GM12878 (cell line): ENCODE results near the gene UBE2C. TPM values are rescaled to one million over a fixed set of nuclear protein-coding genes. Genes with fewer than 3 reads are reported as not detected.

Source experiments
- ATAC-seq: fragments of 200-7000 bp; cut with Tn5 transposase; 3 replicates; pipeline ENCODE4 v1.9.1; 2020; ENCODE audit warnings: mild to moderate bottlenecking, moderate library complexity
- BruUV-seq: library from RNA; stranded (reverse); fragments of 400-500 nt; replicated peaks from 2 replicates; lab custom pipeline; 2021; lab: Mats Ljungman, UMichigan
- CTCF ChIA-PET: fragments of 300-600 bp; sonication (Branson Sonifier 250); formaldehyde crosslinking; extraction: SDS; loops from one replicate; lab custom pipeline; 2021; ENCODE audit warnings: inconsistent platforms; lab: Yijun Ruan, JAX
- POLR2A ChIA-PET: fragments of 350-600 bp; formaldehyde crosslinking; extraction: SDS; loops from one replicate; lab custom pipeline; 2021; ENCODE audit warnings: inconsistent platforms; lab: Charles Lee
- RAD21 ChIA-PET: fragments of 300-600 bp; sonication (Branson Sonifier 250); formaldehyde crosslinking; loops from one replicate; lab custom pipeline; 2023; ENCODE audit warnings: antibody characterized with exemption; ENCODE audit not compliant: unreplicated experiment; lab: Charles Lee
- SMC1A ChIA-PET: fragments of 300-600 bp; sonication (Branson Sonifier 250); formaldehyde crosslinking; loops from one replicate; lab custom pipeline; 2023; ENCODE audit not compliant: unreplicated experiment, uncharacterized antibody; lab: Charles Lee
- DNase-seq: peaks from one replicate; pipeline ENCODE4 v3.0.0-alpha.2; 2011; ENCODE audit warnings: low read depth, low spot score
- FAIRE-seq: peaks from 3 replicates; lab custom pipeline; 2011; peaks lifted over from hg19 to GRCh38; lab: Jason Lieb, UNC
- H2AFZ ChIP-seq: 2 replicates; pipeline ENCODE4 v1.6.0; 2011; ENCODE audit warnings: low read depth, low read length, control low read depth; ENCODE audit not compliant: control insufficient read depth
- H3K27ac ChIP-seq: 2 replicates; pipeline ENCODE4 v1.5.1; 2011; ENCODE audit warnings: control low read depth; ENCODE audit not compliant: control insufficient read depth, insufficient read depth
- H3K27me3 ChIP-seq, 2 experiments: replicated peaks in 1 of 2; 2 replicates each; pipeline versions ENCODE4 v1.6.0 to v1.6.1; 2011; ENCODE audit warnings: low read length in 1 of 2; ENCODE audit not compliant: control insufficient read depth in 2 of 2, insufficient read depth in 2 of 2
- H3K36me3 ChIP-seq, 2 experiments: 2 replicates each; pipeline ENCODE4 v1.5.1; 2011; ENCODE audit warnings: low read length in 1 of 2; ENCODE audit not compliant: control insufficient read depth in 2 of 2, insufficient read depth in 2 of 2
- H3K4me1 ChIP-seq: 2 replicates; pipeline ENCODE4 v1.6.1; 2011; ENCODE audit warnings: mild to moderate bottlenecking, low read length, moderate library complexity, mixed read lengths; ENCODE audit not compliant: control insufficient read depth, insufficient read depth
- H3K4me2 ChIP-seq: 2 replicates; pipeline ENCODE4 v1.6.0; 2011; ENCODE audit warnings: control low read depth; ENCODE audit not compliant: control insufficient read depth, insufficient read depth
- H3K4me3 ChIP-seq: fragments of 200-600 bp; sonication (generic); 2 replicates; pipeline ENCODE4 v1.5.1; 2016
- H3K79me2 ChIP-seq: 2 replicates; pipeline ENCODE4 v1.6.0; 2011; ENCODE audit warnings: low read length; ENCODE audit not compliant: control insufficient read depth, insufficient read depth
- H3K9ac ChIP-seq: 2 replicates; pipeline ENCODE4 v1.8.0; 2011; ENCODE audit warnings: low read length, control low read depth, mixed read lengths; ENCODE audit not compliant: control insufficient read depth, insufficient read depth
- H3K9me3 ChIP-seq: replicated peaks from 3 replicates; pipeline ENCODE4 v1.5.1; 2011; ENCODE audit warnings: mild to moderate bottlenecking, low read length; ENCODE audit not compliant: control insufficient read depth, insufficient read depth
- H4K20me1 ChIP-seq: 2 replicates; pipeline ENCODE4 v1.6.0; 2011; ENCODE audit not compliant: control insufficient read depth, insufficient read depth
- EED ChIP-seq: sonication (generic); IDR thresholded peaks from 2 replicates; pipeline ENCODE4 v1.6.1; 2016; ENCODE audit warnings: antibody characterized with exemption, low read depth
- HDAC6 ChIP-seq: fragments of 200-600 bp; sonication (generic); IDR thresholded peaks from one replicate; pipeline ENCODE4 v1.8.0; 2017; ENCODE audit warnings: antibody characterized with exemption; ENCODE audit not compliant: unreplicated experiment
- IKZF2 ChIP-seq, 2 experiments: fragments of 450-650 bp; IDR thresholded peaks; 2 replicates each; pipeline ENCODE4 v1.6.1; 2017; ENCODE audit warnings: mild to moderate bottlenecking in 2 of 2, moderate library complexity in 2 of 2
- NR2C1 ChIP-seq: fragments of 450-650 bp; IDR thresholded peaks from 2 replicates; pipeline ENCODE4 v1.6.1; 2017; ENCODE audit warnings: antibody characterized with exemption, mild to moderate bottlenecking, moderate library complexity
- SMAD1 ChIP-seq: fragments of 450-650 bp; IDR thresholded peaks from 2 replicates; pipeline ENCODE4 v1.6.1; 2018; ENCODE audit warnings: mild to moderate bottlenecking, low read depth; ENCODE audit not compliant: partially characterized antibody
- SPI1 ChIP-seq: IDR thresholded peaks from 2 replicates; pipeline ENCODE4 v1.6.1; 2011; ENCODE audit warnings: low read depth, mild to moderate bottlenecking, low read length, moderate library complexity, borderline replicate concordance; ENCODE audit not compliant: insufficient read depth
- STAT1 ChIP-seq: fragments of 450-650 bp; conservative IDR thresholded peaks from 2 replicates; pipeline ENCODE4 v1.6.1; 2014; ENCODE audit warnings: antibody characterized with exemption, mild to moderate bottlenecking
- TCF3 ChIP-seq: IDR thresholded peaks from 2 replicates; pipeline ENCODE4 v1.6.1; 2012; ENCODE audit warnings: low read depth, mild to moderate bottlenecking, low read length, borderline replicate concordance; ENCODE audit not compliant: insufficient read depth
- WGBS: methylation state at CpG from one replicate; pipeline ENCODE4 v1.1.6; 2016; ENCODE audit warnings: low lambda C conversion rate; ENCODE audit not compliant: insufficient replicate concordance, insufficient coverage; ENCODE audit errors: missing lambda C conversion rate; 5-methylcytosine and 5-hydroxymethylcytosine counted together
- in situ Hi-C: fragments of 300-500 bp; cut with MboI; formaldehyde crosslinking; loops from 9 replicates; pipeline ENCODE4 v1.14.3; 2018; ENCODE audit warnings: mixed read lengths
- intact Hi-C: fragments of 100-400 bp; cut with micrococcal nuclease; formaldehyde crosslinking; loops from one replicate; pipeline ENCODE4 v1.14.2; 2022; ENCODE audit not compliant: unreplicated experiment
- polyA plus RNA-seq, 11 experiments: library from polyadenylated mRNA; depleted of rRNA in 4 of 11; unstranded in 6 of 11; stranded (reverse) in 5 of 11; fragments of >200 nt; fragmentation: Nextera tagmentation in 4 of 11; fragmentation: Illumina TruSeq in 1 of 11; extraction: Ambion mirVana in 4 of 11; extraction: Trizol in 1 of 11; gene quantifications; 1 replicate in 1 of 11; 2 replicates in 10 of 11; pipeline versions ENCODE4 v1.2.1 to v1.2.3, GENCODE V29; 2011 to 2016; ENCODE audit warnings: inconsistent platforms in 2 of 11, missing spikeins in 2 of 11, low read depth in 1 of 11
- total RNA-seq, 4 experiments: library from RNA; depleted of rRNA in 3 of 4; stranded (reverse); fragments of >200 nt in 3 of 4; fragmentation: Illumina TruSeq in 1 of 4; extraction: Trizol in 1 of 4; gene quantifications; 2 replicates each; pipeline versions ENCODE4 v1.2.1 to v1.2.3, GENCODE V29; 2013 to 2021
- TF ChIP-seq, protein P1 (sequence below): fragments of 450-650 bp; IDR thresholded peaks from 2 replicates; pipeline ENCODE4 v1.6.1; 2016; ENCODE audit warnings: mild to moderate bottlenecking
- TF ChIP-seq, protein P2 (sequence below): IDR thresholded peaks from 2 replicates; pipeline ENCODE4 v1.6.1; 2012; ENCODE audit warnings: low read depth, low read length, improper control_type of control experiment
- TF ChIP-seq, protein P3 (sequence below): fragments of 450-650 bp; IDR thresholded peaks from 2 replicates; pipeline ENCODE4 v1.6.1; 2014; ENCODE audit warnings: mild to moderate bottlenecking

Gene UBE2C
- total and polyA plus RNA-seq, 10 of the 15 experiments (the other 5 are each of a cell fraction or from before 2014, with no cell fraction given) = 86.2 to 412 (median 176) TPM

DNA sequence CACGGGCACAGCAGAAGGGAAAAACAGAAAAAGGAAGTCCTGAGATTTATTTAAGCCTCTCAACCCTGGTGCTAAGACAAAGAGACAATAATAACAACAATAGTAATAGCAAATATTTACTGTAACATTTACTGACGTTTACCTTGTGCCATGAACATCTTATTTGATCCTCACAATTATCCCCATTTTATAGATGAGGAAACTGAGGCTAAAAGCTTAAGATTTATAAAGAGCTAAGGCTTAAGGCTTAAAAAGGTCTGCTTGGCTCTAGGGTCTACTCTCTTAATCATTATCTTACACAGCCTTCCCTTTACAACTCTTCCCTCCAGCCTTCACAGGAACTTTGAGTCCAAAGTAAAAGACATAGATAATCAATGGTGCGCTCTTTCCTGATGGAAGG is 24.1 kb upstream of the UBE2C start:
- 33% methylated on average over 3 of the region's 3 CpGs for WGBS
- in situ Hi-C loops = no loop called here
- TF ChIP-seq STAT1 = no peak
- TF ChIP-seq TCF3 = no peak

DNA sequence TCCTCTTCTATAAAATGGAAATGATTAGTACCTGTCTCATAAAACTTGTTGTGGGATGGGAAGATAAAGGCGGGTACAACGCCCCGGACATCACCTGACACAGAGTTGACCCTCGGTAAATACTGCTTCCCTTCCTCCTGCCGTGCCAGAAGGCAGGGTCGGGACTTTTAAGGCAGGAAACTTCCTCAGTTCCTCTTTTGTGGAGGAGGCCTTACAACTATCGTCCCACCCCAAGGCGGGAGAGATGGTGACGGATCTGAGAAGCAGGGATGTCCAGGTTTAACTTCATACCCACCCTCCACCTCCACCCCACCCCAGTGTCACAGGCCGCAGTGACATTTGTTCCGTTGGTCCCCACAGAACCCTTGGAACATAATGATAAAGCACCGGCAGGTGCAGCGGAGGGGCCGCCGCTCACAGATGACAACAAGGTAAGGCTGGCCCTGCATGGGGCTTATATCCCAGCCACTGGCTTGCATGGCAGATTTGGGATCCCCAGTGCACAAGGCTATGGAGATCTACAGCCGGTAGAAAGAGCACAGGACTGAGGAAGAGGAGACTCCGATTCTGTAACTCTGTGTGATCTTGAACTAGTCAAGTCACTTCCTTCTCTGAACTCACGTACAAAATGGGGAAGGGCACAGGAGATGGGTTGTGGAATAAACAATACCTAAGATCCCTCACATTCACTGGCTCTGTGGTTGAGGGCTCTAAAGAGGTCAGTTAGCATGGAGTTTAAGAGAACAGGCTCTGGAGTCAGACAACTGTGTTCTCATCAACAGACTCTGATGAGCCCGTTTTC is 19.9 kb upstream of the UBE2C start:
- H3K27ac ChIP-seq = peak overlapping the region; percentile 87
- H3K9ac ChIP-seq = peak overlapping the region; percentile 98
- ChIA-PET SMC1A (no interaction called here), RAD21 (no interaction called here), CTCF (interaction anchor here (0.8 kb wide), 1 partner anchor 354 kb away, joined by 3 read pairs; no protein-coding TSS in a partner anchor), POLR2A (interaction anchor here (0.6 kb wide), 1 partner anchor 143 kb away, joined by 4 read pairs; no protein-coding TSS in a partner anchor)
- H3K9me3 ChIP-seq = no peaks in the 10 kb centered on the region
- no peak for DNase-seq
- peak; percentile 50 for ATAC-seq
- no peaks in the 10 kb centered on the region for H4K20me1 ChIP-seq
- FAIRE-seq = peak; percentile 7
- peak overlapping the region; percentile 88 for H3K4me3 ChIP-seq
- 0 out of 2 replicates have a peak, but pooled peaks cover 5% of the 10 kb centered on the region for H3K4me1 ChIP-seq
- no peak for TF ChIP-seq HDAC6
- peak; percentile 36; the same call in 1 of the 2 replicates for TF ChIP-seq EED
- TF ChIP-seq, protein P1, sequence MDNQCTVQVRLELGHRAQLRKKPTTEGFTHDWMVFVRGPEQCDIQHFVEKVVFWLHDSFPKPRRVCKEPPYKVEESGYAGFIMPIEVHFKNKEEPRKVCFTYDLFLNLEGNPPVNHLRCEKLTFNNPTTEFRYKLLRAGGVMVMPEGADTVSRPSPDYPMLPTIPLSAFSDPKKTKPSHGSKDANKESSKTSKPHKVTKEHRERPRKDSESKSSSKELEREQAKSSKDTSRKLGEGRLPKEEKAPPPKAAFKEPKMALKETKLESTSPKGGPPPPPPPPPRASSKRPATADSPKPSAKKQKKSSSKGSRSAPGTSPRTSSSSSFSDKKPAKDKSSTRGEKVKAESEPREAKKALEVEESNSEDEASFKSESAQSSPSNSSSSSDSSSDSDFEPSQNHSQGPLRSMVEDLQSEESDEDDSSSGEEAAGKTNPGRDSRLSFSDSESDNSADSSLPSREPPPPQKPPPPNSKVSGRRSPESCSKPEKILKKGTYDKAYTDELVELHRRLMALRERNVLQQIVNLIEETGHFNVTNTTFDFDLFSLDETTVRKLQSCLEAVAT = 0 out of 2 replicates have a peak, but pooled peaks have one; percentile 30
- TF ChIP-seq, protein P2, sequence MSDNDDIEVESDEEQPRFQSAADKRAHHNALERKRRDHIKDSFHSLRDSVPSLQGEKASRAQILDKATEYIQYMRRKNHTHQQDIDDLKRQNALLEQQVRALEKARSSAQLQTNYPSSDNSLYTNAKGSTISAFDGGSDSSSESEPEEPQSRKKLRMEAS = no peak
- peak; percentile 9; the same call in 1 of the 2 replicates for TF ChIP-seq NR2C1
- TF ChIP-seq IKZF2 (IDR thresholded peaks at IDR 0.05) = 0 out of 4 replicates have a peak, but pooled peaks of 1 of the 2 experiments have one; percentile 22
- peak; percentile 92 for TF ChIP-seq SPI1
- no peak for TF ChIP-seq SMAD1
- TF ChIP-seq, protein P3, sequence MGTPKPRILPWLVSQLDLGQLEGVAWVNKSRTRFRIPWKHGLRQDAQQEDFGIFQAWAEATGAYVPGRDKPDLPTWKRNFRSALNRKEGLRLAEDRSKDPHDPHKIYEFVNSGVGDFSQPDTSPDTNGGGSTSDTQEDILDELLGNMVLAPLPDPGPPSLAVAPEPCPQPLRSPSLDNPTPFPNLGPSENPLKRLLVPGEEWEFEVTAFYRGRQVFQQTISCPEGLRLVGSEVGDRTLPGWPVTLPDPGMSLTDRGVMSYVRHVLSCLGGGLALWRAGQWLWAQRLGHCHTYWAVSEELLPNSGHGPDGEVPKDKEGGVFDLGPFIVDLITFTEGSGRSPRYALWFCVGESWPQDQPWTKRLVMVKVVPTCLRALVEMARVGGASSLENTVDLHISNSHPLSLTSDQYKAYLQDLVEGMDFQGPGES = no peak
- 14% methylated on average over 19 of the region's 19 CpGs for WGBS
- H2AFZ ChIP-seq = peak overlapping the region; percentile 89
- in situ Hi-C loops = no loop called here
- H3K27me3 ChIP-seq = no peaks in the 10 kb centered on the region
- peaks cover 14% of the 10 kb centered on the region for H3K79me2 ChIP-seq
- H3K36me3 ChIP-seq = peaks cover 2 to 7% of the 10 kb centered on the region in 2 experiments; a peak in 3 of 4 replicates
- peak overlapping the region; percentile 96 for H3K4me2 ChIP-seq
- TSS peak; percentile 75 for BruUV-seq
- intact Hi-C loops = no loop called here

More for the DNA sequence above, 24.1 kb upstream of the UBE2C start:
- ChIA-PET CTCF (interaction anchor here (1.3 to 3.7 kb wide), 3 partner anchors 10 to 17 kb away, joined by 3 to 17 read pairs (median 16); no protein-coding TSS in a partner anchor), SMC1A (no interaction called here), POLR2A (no interaction called here), RAD21 (no interaction called here)
- Histone ChIP-seq H3K27me3 (no peaks in the 10 kb centered on the region), H2AFZ (no peak overlapping the region), H3K36me3 (no peaks in the 10 kb centered on the region), H3K79me2 (peaks cover 14% of the 10 kb centered on the region), H3K4me1 (0 out of 2 replicates have a peak, but pooled peaks cover 5% of the 10 kb centered on the region), H3K9ac (no peak overlapping the region), H3K27ac (no peak overlapping the region), H3K4me2 (no peak overlapping the region), H3K9me3 (no peaks in the 10 kb centered on the region), H4K20me1 (no peaks in the 10 kb centered on the region), H3K4me3 (no peak overlapping the region)
- ATAC-seq = no peak
- no peak for FAIRE-seq
- no TSS peak for BruUV-seq
- DNase-seq = no peak
- intact Hi-C loops = no loop called here
